HG03432 (cell line): ENCODE measurements around the gene XRCC6.
"Not testable (repeated sequence)": the region's sequence is repeated elsewhere in the genome, so short reads cannot be mapped to it uniquely, and the experiment has no call there.

ENCODE experiments used
- ATAC-seq: cut with Tn5 transposase; IDR thresholded peaks from one replicate; pipeline ENCODE4 v1.9.1; 2021; ENCODE audit warnings: mild to moderate bottlenecking, moderate library complexity; ENCODE audit not compliant: unreplicated experiment

Gene XRCC6

DNA sequence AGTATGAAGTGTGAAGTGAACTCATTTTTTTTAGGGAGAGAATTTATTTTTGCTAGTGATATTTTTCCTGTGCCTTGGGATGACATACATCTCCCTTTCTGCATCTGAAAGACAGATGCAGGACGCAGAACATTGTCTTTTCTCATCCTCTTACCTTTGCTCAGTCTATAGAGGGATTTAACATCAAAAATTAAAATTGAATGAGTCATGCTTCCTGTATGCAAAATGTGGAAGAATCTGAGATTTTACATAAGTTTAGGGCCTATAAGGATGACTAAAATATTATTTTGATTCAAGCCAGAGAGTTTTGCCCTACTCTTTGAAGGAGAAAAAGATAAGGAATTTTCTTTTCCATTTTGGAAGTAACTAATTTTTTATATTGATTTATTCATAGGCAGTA lies 27.3 kb downstream of the XRCC6 start:
- ATAC-seq = no peak

DNA sequence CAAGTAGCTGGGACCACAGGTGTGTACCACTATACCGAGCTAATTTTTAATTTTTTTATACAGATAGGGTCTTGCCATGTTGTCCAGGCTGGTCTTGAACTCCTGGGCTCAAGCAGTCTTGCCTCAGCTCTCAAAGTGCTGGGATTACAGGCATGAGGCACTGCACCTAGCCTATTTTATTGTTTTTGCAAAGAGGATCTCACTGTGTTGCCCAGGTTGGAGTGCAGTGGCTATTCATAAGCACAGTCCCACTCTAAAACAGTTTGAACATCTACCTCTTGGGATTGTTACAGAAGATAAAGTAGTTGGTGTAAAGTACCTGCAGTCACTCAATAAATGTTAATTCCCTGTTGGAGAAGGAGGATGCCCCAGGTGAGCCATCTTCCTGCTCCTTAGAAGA lies 29.1 kb downstream of the XRCC6 start:
- ATAC-seq = no peak

DNA sequence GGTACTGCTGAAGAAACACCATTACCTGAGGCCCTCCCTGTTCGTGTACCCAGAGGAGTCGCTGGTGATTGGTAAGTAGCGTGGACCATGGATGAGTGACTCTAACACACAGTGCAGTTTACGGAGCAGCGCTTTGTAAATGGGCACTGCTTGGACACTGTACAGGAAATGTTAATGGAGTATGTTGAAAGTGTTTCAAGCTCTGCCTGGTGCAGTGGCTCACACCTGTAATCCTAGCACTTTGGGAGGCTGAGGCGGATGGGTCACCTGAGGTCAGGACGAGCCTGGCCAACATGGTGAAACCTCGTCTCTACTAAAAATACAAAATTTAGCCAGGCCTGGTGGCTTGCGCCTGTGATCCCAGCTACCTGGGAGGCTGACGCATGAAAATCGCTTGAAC lies 29.7 kb downstream of the XRCC6 start:
- ATAC-seq = no peak

DNA sequence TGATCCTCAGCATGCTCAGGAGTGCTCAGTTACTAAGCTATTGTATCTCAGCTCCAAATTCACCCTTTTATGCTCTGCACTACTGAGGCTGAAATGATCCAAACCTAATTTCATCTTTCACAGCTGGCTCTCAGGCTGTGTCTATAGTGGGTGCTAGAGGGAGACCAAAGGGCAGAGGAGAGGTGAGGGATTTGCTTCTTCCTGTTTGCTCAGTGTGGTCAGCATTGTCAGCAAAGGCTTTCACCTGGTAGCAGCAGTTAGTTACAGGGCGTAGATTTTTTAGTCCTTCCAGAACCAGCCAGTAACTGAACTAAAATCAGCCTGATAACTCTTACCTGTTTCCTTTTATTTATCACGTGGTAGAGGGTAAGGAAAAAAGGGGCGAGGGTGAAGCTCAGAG lies 33.2 kb downstream of the XRCC6 start:
- no peak for ATAC-seq

DNA sequence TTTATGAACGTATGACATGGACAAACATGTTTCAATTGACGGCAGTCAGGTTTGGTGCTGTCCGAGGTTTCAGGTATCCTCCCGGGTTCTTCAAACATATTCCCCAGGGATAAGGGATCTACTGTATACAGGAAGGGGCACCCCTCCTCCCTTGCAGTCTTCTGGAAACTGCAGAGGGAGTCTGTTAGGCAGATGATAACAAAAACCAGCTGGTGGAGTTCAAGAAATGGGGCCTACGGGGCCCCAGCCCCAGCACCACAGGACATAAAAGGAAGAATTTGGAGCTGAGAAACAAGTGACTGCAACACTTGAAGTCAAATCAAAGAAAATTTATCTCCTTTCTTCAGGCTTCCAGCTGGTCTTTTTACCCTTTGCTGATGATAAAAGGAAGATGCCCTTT lies 35.5 kb downstream of the XRCC6 start:
- no peak for ATAC-seq

DNA sequence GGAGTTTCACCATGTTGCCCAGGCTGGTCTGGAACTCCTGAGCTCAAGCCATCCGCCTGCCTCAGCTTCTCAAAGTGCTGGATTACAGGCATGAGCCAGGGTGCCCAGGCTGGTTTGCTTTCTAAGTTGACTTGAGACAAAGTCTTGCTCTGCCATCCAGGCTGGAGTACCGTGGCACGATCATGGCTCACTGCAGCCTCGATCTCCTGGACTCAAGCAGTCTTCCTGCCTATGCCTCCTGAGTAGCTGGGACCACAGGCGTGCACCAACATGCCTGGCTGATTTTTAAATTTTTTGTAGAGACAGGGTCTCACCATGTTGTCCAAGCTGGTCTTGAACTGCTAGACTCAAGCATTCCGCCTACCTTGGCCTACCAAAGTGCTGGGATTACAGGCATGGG lies 36.6 kb downstream of the XRCC6 start:
- ATAC-seq = no peak

DNA sequence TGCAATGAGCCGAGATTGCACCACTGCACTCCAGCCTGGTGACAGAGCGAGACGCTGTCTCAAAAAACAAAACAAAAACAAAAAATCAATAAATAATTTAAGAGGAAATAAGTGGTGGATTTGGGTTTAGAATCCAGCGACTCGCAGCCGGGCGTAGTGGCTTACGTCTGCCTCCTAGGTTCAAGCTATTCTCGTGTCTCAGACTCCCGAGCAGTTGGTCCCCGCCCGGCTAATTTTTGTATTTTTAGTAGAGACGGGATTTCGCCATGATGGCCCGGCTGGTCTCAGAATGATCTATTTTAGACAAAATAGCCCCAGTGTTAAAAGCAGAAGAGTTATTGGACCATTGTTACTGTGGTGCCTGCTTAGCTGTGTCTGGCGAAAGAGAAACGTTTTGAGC lies 37.8 kb downstream of the XRCC6 start:
- ATAC-seq = no peak

DNA sequence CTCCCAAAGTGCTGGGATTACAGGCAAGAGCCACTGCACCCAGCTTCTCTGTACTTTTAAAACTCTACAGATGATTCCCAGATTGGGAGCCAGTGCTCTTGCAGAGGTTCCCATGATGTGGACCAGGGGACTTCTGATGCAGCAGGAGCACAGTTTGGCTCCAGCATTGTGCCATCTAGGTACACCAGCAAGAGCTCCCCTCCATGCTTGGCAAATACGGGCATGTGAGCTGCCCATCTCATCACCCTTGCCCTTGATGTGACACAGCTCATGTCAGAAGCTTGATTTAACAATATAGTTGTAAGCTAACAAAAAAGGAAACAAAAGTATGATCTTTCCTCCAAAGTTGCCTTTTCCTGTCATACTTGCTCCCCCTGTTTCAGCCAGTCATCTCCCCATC lies 38.8 kb downstream of the XRCC6 start:
- ATAC-seq = no peak

DNA sequence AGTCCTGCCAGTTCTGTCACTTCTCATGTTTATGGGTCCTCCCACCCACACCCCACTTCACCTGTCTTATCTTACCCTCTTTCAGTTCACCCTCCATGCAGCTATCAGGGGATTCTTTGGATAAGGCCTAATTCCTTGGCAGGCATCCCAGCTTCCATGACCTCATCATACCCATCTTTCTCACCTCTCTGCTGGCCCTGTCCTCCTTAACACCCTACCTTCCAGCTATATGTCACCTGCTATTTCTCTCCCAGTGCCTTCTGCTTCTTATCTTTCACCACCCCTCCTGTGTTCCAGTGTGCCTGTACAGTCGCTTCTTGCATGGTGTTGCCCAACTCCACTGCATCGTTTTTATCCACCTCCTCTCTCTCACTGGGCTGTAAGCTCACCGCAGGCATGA lies 39.3 kb downstream of the XRCC6 start:
- ATAC-seq = no peak

DNA sequence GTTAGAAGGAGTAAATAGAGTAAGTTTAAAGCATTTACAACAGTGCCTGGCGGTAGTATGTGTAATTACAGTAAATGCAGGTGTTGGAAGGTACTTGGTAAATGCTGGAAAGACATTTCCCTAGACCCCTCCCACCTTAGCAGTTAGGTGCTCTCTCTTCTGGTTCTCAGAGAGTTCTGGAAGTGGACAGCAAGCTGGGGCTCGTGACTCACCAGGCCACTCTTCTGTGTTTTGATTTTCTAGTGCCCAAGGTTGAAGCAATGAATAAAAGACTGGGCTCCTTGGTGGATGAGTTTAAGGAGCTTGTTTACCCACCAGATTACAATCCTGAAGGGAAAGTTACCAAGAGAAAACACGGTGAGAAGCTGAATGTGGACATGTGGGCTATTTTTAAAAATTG lies 40.0 kb downstream of the XRCC6 start:
- ATAC-seq = no peak

DNA sequence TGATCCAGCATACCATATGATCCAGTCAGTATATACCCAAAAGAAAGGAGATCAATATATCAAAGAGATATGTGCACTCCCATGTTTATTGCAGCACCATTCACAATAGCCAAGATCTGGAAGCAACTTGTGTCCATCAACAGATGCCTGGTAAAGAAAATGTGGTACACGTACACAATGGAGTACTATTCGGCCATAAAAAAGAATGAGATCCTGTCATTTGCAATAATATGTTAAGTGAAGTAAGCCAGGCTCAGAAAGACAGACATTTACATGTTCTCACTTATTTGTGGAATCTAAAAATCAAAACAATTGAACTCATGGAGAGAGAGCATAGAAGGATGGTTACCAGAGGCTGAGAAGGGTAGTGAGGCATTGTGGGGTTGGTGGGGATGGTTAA lies 40.6 kb downstream of the XRCC6 start:
- no peak for ATAC-seq

DNA sequence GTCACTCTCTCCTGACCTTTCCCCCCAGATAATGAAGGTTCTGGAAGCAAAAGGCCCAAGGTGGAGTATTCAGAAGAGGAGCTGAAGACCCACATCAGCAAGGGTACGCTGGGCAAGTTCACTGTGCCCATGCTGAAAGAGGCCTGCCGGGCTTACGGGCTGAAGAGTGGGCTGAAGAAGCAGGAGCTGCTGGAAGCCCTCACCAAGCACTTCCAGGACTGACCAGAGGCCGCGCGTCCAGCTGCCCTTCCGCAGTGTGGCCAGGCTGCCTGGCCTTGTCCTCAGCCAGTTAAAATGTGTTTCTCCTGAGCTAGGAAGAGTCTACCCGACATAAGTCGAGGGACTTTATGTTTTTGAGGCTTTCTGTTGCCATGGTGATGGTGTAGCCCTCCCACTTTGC lies 42.5 kb downstream of the XRCC6 start:
- not testable (repeated sequence) for ATAC-seq

DNA sequence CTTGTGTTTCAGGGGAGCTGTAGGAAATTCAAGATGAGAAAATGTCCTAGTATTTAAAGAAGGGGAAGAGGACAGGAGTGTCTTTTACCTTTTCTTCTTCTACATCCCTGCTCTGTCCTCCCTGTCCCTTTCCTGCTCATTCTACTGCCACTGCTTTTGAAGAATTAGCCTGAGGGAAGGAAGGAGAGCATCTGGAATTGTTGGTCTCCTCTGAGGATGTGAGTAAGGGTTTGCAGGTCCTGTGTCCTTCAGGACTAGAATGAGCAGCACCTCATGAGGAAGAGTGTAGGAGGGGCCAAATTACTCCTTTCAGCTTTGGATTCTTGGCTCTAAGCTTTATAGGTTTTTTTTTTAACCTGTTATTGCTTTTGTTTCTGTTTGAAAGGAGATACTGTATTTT lies 43.4 kb downstream of the XRCC6 start:
- no peak for ATAC-seq

DNA sequence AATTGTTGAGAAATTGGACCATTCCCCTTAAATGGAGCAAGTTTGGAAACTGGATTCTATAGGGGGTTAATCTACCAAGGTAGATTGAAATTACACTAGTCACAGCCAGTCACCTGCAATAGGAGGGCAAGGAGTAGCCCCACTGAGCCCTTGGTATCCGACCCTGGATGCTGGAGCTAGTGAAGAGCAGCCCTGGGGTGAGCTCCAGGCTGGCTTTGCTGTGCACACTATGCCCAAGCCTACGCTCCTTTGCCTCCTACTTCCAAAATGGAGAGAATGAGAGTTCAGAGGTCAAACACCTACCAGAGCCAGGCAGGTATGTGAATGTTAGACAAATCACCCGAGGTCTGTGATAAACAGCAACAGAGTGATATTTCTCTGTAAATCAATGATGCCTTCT lies 43.9 kb downstream of the XRCC6 start:
- ATAC-seq = no peak

DNA sequence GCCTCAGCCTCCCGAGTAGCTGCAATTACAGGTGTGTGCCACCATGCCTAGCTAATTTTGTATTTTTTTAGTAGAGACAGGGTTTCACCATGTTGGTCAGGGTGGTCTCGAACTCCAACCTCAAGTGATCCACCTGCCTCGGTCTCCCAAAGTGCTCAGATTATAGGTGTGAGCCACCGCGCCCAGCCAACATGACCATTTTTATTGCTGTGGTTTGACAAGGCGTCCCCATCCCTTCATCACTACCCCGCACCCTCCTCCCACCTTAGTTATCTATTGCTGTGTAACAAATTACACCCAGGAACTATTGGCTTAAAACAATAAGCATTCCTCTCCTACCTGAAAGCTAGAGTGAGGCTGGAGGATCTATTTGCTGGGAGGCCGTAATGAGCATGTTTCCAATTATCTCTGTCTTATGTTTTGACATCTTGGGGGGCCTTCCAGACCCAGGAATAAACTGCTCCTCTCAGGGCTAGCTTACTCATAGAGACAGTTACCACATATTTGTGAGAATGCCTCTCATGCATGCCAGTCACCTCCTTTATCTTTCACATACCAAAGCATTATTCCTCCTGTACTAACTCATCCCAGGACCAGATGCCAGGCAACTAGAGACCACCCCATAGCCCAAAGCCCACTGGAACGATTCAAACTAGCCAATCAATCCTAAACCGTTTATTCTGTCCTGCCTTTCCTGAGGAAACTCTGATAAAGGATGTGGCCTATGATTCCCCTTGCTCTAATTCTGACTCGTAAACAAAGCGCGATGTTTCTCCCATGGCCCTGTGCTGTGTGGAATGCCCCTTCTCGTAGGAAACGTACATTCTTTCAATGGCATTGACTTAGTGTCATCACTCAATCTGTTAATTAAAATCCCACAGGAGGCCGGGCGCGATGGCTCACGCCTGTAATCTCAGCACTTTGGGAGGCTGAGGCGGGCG lies 48.1 kb downstream of the XRCC6 start:
- no peak for ATAC-seq

DNA sequence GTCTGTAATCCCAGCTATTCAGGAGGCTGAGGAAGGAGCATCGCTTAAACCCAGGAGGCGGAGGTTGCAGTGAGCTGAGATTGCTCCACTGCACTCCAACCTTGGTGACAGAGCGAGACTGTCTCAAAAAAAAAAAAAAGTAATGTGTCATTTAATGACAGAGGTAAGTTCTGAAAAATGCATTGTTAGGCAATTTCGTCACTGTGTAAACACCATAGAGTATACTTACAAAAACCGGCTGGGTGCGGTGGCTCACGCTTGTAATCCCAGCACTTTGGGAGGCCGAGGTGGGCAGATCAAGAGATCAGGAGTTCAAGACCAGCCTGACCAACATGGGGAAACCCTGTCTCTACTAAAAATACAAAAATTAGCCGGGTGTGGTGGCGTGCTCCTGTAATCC lies 51.0 kb downstream of the XRCC6 start:
- not testable (repeated sequence) for ATAC-seq

DNA sequence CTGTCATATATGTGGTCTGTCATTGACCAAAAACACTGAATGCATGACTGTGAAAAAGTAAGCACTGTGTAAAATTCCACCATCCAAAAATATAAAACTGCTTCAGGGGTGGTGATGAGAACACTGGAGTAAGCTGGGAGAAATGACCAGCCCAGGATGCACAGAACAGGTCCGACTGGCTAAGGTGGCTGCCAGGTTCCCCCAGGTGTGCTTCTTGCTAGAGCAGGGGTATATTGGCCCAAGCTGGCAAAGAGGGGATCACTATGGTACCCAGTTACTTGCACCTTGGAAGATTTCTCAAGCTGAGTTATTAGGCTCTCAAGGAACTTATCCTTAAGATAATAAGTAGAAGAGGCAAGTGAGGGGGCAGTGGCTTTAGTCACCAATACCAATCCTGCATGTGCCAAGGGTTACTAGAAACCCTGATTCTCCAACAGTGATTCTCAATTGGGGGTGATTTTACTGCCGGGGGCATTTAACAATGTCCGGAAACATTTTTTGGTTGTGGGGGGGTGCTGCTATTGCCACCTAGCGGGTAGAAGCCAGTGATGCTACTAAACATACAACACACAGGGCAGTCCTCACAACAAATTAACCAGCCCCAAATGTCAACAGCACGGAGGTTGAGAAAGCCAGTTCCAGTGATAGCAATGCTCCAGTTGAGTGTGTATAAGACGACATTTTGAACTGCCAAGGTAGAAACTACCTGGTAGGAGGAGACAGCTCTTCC lies 51.9 kb downstream of the XRCC6 start:
- no peak for ATAC-seq

DNA sequence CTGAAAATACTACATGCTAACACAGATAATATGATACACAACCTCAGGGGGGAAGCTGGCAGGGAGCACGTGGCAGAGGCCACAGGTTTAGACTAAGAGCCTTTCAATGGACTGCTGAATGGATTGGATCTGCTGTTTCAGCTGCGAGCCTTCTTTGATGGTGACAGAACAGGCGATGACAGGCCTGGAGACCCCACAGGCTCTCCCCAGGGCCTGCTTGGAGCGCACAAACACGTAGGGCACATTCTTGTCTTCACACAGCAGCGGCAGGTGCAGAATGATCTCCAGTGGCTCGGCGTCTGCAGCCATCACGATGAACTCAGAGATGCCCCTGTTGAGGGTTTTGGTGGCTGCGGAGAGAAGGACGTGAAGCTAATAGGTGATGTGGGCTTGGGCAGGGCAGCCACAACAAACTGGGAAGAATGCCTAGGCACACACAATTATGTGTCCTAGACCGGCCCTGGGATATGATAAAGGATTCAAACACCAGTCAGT lies 53.8 kb downstream of the XRCC6 start:
- no peak for ATAC-seq

DNA sequence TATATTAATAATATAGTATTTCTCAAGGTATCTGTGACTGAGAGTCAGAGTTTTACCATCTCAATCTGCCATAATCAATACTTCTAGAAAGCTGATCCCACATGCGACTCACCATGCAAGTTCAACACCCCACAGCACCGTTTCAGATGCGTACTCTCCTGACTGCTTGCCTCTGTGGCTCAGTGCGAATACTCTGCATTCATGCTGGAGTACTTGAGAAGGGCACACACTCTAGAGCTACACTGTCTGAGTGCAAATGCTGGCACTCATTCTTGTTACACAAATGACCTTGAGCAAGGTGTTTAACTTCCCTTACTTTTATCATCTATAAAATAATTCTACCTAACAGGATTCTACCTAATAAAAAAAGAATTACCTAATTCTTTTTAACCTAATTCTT lies 55.0 kb downstream of the XRCC6 start:
- no peak for ATAC-seq

DNA sequence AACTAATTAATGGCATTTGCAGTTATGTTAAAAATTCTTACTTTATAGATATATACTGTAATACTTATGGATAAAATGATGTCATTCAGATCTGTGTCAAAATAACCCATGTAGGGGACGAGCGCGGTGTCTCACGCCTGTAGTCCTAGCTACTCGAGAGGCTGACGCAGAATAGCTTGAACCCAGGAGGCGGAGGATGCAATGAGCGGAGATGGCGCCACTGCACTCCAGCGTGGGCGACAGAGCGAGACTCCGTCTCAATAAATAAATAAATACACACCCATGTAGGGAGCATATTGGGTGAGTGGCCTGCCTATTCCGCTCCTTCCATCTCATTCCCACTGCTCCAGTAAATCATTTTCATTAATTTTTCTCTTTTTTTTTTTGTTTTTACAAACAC lies 60.5 kb downstream of the XRCC6 start:
- ATAC-seq = peak; percentile 16

DNA sequence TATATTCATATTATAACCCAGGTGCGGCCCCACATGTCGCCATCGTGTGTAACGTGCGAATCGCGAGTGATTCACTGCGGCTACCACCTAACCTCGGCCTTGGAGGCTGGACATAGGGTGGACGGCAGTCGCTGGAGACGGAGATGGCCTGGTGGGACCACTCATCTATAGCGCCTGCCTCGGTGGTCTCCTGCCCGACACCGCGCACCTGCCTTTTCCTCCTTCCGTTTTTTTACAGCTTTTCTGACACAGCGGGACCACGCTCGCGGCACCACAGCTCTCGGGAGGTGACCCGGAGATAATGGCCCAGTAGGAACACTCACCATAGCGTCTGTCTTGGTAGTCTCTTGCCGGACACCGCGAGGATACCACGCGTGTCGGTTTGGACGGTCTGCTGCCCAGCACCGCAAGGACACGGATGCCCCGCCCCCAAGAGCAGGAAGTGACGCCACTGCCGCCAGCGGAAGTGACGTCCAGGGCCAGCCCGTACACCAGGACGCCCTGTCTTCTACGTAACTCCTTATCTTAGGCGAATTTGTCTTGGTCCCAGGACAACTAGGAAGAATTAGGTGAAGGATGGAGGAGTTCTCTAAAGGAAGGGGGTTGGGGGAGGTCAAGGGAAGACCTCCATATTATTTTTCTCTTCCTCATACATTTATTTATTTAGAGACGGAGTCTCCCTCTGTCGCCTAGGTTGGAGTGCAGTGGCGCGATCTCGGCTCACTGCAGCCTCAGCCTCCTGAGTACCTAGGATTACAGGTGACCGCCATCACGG lies 61.1 kb downstream of the XRCC6 start:
- peak; percentile 78 for ATAC-seq
